Nucleus accumbens (tissue), 56 donors: ENCODE data around the gene ALDH3A1.
"Not testable (repeated sequence)": the region's sequence is repeated elsewhere in the genome, so short reads cannot be mapped to it uniquely, and the experiment has no call there.

Source experiments
- DNase-seq, 56 donors: peaks; one replicate each; lab custom pipeline; 2025; lab: John Stamatoyannopoulos, UW

Gene ALDH3A1

GRCh38 chr17:19747829-19748806, at the start of gene ALDH3A1:
Gene ALDH3A1 (minus strand): TSS chr17:19748298. CDS start chr17:19745129, 3,169 bp downstream.
- peak in 7 of 56 donors; percentile 3 to 86 (median 18) for DNase-seq

GRCh38 chr17:19796457-19796856, 48.4 kb upstream of the ALDH3A1 start:
- no peak for DNase-seq

DNA sequence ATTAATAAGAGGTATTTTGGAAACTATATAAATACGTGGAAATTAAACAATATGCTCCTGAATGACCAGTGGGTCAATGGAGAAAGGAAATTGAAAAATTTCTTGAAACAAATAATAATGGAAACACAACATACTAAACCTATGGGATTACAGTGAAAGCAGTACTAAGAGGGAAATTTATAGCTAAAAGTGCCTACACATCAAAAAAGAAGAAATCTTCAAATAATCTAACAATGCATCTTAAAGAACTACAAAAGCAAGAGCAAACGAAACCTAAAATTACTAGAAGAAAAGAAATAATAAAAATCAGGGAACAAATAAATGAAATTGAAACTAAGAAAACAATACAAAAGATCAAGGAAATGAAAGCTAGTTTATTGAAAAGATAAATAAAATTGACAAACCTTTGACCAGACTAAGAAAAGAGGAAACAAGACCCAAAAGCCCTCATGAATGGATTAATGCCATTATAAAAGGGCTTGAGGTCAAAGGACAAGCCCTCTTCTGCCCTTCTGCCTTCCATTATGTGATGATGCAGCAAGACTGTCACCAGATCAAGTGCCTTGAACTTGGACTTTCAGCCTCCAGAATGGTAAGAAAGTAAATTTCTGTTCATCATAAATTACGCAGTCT, 43.9 kb upstream of the ALDH3A1 start:
- no peak for DNase-seq

- peak in 19 of 56 donors; percentile 2 to 63 (median 23) for DNase-seq
Observed at GRCh38 chr17:19787733-19788357, 39.7 kb upstream of the ALDH3A1 start.

GRCh38 chr17:19785854-19786253, 37.8 kb upstream of the ALDH3A1 start:
- no peak for DNase-seq

GRCh38 chr17:19781488-19782458, 33.7 kb upstream of the ALDH3A1 start:
- DNase-seq: no peak

- no peak for DNase-seq
Observed at GRCh38 chr17:19780846-19781245, 32.7 kb upstream of the ALDH3A1 start.

DNA sequence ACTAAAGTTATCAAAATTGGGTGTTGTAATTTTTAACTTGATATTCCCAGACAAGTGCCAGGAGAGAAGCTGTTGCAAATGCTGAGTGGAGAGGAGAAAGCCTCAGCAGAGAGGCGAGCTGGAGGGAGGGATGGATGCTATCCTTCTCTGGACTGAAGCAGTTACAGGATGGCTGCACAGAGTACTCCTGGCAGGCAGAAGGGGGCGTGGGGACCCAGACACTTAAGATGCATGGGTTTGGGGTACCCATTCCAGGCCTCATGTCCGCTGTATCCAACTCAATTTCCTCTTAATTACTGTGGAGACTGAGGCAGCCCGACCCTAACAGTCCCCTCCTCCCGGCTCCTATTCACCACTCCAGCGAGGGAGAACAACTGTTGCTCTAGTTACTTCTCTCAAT, 25.4 kb upstream of the ALDH3A1 start:
- no peak for DNase-seq

GRCh38 chr17:19771971-19772630, 24.0 kb upstream of the ALDH3A1 start:
- DNase-seq: no peak

DNA sequence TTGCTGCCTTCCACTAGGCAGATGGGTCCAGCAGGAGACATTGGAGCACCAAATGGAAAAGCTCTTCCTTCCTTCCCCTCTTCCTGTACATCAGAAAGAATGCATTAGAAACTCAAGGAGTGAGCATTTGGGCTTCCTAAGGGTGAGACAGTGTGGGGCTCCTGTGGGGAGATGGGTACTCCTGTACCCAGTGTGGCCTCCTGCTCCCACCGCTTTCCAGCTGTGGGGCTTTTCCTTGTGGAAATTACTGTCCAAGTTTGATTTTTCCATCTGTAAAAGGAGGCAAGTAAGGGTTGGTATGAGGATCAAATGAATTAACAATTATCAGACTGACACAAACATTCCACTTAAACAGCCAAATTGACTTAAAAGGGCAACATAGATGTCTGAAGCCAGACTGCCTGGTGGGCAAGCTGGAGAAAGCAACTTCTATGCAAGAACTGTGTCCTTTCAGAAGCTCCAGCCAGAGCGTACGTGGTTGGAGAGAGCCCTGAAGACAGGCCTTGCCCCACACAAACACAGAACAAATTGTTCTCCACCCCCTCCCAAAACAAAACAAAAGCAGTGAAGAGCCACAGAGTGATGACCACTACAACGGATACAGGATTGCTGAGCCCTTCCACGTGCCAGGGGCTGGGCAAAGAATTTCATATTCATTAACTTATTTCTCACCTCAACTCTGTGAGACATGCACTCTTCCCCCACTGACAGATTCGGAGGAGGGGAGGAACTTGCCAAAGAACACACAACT, 23.1 kb upstream of the ALDH3A1 start:
- DNase-seq: no peak

GRCh38 chr17:19769946-19770652, 22.0 kb upstream of the ALDH3A1 start:
- no peak for DNase-seq

DNA sequence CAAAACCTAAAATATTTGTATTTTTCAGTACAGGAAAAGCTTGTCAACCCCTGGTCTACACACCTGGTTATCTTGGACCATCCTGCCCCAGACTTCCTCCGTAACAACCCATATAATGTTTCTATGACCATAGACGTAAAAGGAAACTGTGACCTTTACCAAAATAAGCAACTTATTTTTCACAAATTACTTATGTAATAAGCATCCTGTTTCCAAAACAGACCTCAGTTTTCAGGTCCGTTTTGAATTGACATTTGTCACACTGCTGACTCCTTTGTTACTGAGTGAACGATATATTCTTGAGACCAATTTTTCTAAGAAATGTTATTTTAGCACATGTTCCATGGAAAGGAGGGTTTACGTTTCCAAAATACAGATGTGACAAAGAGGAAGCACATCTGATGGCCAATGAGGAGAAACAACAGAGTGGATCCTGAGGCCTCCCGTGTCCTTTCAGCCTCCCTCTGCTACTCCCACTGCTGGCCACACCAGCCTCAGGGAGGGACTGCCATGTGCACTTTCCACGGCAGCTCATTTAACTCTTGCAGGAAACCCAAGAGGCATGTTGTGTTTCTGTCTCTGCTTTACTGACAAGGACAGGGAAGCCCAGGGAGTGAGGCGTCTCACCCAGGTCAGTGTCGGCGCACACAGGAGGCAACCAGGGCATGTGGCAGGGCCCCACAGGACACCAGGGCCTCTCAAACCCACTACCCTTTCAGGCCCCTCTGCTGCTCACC, 20.1 kb upstream of the ALDH3A1 start:
- no peak for DNase-seq

DNA sequence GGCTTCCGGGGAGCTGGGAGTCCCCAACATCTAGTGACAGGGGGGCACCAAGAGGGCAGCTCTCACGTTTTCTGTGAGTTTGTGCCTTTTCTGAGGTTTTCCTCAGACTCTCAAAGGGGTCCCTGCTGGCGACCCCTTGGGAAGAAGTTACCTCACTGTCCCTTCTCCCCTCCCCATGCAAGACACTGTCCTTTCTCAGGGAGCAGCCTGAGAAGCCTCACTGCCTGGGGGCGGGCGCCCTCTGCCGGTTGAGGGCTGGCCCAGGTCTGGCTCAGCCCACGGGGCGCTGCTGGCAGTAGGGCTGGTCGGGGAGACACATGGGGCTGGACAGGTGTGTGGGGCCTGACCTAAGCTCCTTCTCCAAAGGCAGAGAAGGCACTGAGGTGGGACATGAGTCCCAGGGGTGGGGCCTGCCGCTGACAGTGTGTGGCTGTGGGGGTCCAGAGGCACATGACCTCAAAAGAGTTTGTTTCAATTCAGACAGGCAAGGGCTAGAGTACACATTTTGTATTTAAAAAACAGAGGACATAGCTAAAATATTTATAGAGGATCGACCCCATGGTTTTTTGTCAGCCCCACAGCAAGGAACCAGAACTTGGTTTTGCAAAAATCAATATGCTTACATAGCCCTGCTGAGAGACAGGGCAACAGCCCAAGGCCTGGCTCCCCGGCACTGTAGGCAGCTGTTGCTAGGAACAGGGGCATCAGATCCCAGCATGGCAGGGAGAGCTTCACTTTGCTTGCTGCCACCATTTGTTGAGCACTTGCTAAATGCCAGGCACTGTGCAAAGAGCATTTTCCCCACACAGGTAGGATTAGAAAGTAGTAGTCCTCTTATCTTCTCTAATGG, 18.5 kb upstream of the ALDH3A1 start:
- DNase-seq: peak in 49 of 56 donors; percentile 26 to 92 (median 65)

DNA sequence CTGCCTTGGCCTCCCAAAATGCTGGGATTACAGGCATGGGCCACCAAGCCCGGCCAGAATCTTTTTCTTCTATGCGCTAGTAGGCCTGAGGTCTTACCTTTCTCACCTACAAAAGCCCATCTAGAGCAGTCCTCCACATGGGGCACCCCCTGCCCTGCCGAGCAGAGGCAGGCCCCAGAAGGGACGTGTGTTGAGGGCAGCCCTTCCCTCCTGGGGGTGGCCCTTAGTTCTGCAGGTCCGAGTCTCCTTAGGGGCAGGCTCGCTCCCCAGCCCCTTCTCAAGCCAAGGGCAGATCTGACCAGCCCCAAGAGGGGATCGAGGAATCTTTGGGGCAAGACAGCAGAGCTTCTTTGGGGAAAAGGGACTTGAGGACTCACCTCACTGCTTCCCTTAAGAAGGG, 17.9 kb upstream of the ALDH3A1 start:
- no peak for DNase-seq

DNA sequence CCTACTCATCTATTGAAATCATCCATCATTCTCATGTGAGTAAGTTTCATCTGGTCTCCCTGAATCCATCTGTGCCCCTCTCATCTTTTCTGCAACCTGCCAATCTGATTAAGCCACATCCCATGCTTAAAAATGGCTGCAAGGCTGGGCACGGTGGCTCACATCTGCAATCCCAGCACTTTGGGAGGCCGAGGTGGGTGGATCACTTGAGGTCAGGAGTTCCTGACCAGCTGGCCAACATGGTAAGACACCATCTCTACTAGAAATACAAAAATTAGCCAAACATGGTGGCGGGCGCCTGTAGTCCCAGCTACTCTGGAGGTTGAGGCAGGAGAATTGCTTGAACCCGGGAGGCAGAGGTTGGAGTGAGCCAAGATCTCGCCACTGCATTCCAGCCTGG, 15.9 kb upstream of the ALDH3A1 start:
- not testable (repeated sequence) for DNase-seq

GRCh38 chr17:19763416-19763815, 15.3 kb upstream of the ALDH3A1 start:
- no peak for DNase-seq
